Effector memory CD4-positive, alpha-beta T cell (primary cell): ENCODE measurements around the gene SLC6A18.

Source experiments
- DNase-seq, 3 donors: peaks; one replicate each; pipeline ENCODE4 v3.0.0-alpha.2; 2020
- H3K27ac ChIP-seq: 2 replicates; pipeline ENCODE4 v1.7.0; 2013; ENCODE audit warnings: mild to moderate bottlenecking, low read length, moderate library complexity; ENCODE audit not compliant: insufficient read depth, poor library complexity, severe bottlenecking
- H3K27me3 ChIP-seq: replicated peaks from 2 replicates; pipeline ENCODE4 v1.7.0; 2013; ENCODE audit warnings: mild to moderate bottlenecking, low read length; ENCODE audit not compliant: insufficient read depth, control insufficient read depth, poor library complexity, severe bottlenecking
- H3K36me3 ChIP-seq: 2 replicates; pipeline ENCODE4 v1.7.0; 2013; ENCODE audit warnings: mild to moderate bottlenecking, low read length, moderate library complexity; ENCODE audit not compliant: control insufficient read depth, insufficient read depth
- H3K4me1 ChIP-seq: 2 replicates; pipeline ENCODE4 v1.7.0; 2013; ENCODE audit warnings: low read length, mild to moderate bottlenecking; ENCODE audit not compliant: control insufficient read depth, insufficient read depth, poor library complexity, severe bottlenecking
- H3K4me3 ChIP-seq: 2 replicates; pipeline ENCODE4 v1.7.0; 2013; ENCODE audit warnings: low read length, low read depth, mild to moderate bottlenecking; ENCODE audit not compliant: insufficient read depth, poor library complexity, severe bottlenecking
- H3K9me3 ChIP-seq: 2 replicates; pipeline ENCODE4 v1.7.0; 2013; ENCODE audit warnings: mild to moderate bottlenecking, low read length, moderate library complexity; ENCODE audit not compliant: control insufficient read depth

The SLC6A18 gene

DNA sequence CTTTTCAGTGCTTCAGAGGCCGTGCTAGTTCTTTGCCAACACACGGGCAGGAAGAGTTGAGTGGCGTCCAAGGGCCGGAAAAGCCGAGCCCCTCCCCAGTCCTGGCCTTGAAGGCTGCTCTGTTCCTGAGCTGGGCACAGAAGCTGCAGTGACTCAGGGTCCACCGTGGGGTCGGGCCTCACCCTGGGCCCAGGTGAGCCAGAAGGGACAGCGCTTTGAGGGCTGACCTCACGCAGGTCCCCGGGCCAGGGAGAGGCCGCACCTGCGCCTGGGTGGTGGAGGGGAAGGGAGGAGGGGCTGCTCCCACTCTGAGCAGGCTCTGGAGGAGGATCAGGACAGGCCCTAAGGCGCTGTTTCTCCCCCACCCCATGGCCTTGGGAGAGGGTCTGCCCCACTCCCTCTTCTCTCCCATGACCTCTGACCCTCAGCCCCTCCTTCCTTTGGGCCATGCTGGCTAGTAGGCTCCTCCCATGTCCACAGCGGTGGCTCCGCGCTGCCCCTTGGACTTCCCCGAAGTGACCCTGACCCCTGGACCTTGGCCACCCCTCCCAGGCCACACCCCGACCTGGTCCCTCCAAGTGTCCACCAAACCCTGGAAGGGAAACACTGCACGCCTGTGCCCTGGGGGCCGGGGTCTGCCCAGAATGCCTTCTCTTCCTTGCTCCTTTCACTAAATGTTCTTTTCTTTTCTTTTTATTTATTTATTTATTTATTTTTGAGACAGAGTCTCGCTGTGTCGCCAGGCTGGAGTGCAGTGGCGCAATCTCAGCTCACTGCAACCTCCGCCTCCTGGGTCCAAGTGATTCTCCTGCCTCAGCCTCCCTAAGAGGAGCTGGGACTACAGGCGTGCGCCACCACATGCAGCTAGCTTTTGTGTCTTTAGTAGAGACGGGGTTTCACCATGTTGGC lies 43.5 kb upstream of the SLC6A18 start:
- no peak overlapping the region for H3K27ac ChIP-seq
- H3K4me1 ChIP-seq, result no peaks in the 10 kb centered on the region
- no peaks in the 10 kb centered on the region for H3K9me3 ChIP-seq
- no peak overlapping the region for H3K4me3 ChIP-seq
- no peaks in the 10 kb centered on the region for H3K27me3 ChIP-seq
- H3K36me3 ChIP-seq, result no peaks in the 10 kb centered on the region
- DNase-seq, result no peak

DNA sequence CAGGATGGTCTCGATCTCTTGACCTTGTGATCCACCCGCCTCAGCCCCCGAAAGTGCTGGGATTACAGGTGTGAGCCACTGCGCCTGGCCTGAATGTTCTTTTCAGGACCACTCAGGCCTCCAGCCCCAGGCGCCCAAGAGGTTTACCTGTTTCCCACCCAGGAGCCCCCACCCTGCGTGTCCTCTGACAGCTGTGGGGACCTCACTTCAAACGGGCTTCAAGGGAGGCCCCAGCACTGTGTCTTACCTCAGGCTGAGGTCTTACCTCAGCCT lies 42.9 kb upstream of the SLC6A18 start:
- Histone ChIP-seq H3K4me1 (no peaks in the 10 kb centered on the region), H3K4me3 (no peak overlapping the region), H3K9me3 (no peaks in the 10 kb centered on the region), H3K27ac (no peak overlapping the region), H3K27me3 (no peaks in the 10 kb centered on the region), H3K36me3 (no peaks in the 10 kb centered on the region)
- DNase-seq, result no peak

DNA sequence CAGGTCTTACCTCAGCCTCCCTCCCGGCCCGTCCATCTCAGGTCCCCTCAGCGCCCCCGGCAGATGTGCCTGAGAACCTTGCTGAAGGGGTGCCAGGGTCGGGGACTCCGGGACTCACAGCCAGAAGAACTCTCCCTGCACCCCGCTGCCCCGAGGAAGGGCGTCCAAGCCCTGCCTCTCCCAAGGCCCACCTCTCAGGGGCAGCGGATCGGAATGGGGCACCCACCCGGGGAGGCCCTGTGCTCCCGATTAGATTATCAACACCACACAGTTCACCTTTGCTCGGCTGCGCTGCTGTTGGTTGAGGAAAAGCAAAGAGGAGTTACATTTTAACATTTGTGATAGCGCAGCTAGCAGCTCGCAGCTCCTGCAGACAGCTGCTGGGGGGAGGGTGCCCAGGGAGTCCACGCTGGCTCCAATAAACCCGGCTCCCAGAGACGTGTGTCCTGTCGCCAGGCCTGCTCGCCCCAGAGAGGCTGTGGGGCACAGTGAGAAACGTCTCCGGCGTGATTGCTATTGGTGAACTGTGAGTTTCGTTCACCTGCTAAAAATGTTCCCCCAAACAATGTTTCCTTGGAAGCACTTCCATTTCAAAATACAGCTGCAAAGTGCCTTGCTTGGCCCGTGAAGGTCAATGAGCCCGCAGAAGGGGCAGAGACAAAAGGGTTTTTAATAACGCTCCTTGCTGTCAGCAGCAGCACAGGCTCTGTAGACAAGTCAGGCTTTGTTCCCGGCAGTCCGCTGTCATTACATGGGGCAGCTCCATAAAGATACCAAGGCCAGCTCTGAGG lies 42.4 kb upstream of the SLC6A18 start:
- no peaks in the 10 kb centered on the region for H3K27me3 ChIP-seq
- H3K4me3 ChIP-seq, result no peak overlapping the region
- H3K4me1 ChIP-seq, result no peaks in the 10 kb centered on the region

DNA sequence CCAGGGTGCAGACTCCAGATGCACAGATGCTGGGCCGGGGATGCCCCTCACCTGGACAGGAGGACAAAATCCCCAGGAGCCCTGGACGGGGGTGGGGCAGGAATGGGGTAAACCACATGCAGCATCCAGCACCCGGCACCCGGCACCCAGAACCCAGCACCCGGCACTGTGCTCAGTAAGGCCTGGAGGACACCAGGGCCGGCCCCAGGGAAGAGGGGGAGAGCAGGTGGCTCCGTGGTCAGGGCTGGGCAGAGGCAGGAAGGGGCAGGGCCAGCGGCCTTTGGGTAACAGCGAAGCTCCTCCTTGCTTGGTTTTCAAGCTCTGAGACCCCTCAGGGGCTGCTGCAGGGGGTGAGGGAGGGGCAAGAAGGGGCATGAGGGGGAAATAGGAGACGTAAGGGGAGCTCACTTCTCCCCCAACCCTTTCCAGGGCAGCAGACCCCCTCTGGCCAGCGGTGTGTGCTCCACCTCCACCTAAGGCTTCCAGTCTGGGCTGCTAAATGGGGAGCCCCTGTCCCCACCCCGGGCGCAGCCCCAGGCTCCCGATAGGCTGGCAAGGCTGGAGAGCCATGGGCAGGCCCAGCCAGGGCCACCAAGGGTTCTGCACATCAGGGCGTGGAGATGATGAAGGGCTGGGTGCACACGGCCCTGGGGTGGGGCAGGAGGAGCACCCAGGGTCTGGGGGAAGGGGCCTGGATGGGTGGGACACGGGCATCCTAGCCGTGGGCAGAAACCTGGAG lies 41.6 kb upstream of the SLC6A18 start:
- Histone ChIP-seq H3K36me3 (no peaks in the 10 kb centered on the region), H3K4me1 (no peaks in the 10 kb centered on the region), H3K9me3 (no peaks in the 10 kb centered on the region), H3K27ac (no peak overlapping the region), H3K27me3 (no peaks in the 10 kb centered on the region), H3K4me3 (no peak overlapping the region)
- DNase-seq, result no peak

More for the DNA sequence above, 42.4 kb upstream of the SLC6A18 start:
- H3K9me3 ChIP-seq, result no peaks in the 10 kb centered on the region
- H3K27ac ChIP-seq, result no peak overlapping the region
- no peaks in the 10 kb centered on the region for H3K36me3 ChIP-seq
- no peak for DNase-seq

DNA sequence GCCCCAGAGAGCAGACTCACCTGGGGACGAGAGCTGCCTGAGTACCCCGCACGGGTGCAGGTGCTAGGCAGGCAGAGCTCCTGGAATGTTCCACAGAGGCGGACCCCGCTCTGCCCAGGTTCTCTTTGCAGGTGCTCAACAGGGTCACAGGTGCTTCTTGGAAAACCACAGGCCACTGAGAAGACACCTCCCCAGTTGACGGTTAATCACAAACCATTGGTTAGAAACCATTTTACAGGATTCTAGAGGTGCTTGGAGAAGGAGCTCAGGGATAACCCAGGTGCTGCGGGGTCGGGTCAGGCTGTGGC lies 41.1 kb upstream of the SLC6A18 start:
- Histone ChIP-seq H3K27ac (no peak overlapping the region), H3K4me1 (no peaks in the 10 kb centered on the region), H3K36me3 (no peaks in the 10 kb centered on the region), H3K4me3 (no peak overlapping the region), H3K9me3 (no peaks in the 10 kb centered on the region), H3K27me3 (no peaks in the 10 kb centered on the region)
- DNase-seq, result no peak

DNA sequence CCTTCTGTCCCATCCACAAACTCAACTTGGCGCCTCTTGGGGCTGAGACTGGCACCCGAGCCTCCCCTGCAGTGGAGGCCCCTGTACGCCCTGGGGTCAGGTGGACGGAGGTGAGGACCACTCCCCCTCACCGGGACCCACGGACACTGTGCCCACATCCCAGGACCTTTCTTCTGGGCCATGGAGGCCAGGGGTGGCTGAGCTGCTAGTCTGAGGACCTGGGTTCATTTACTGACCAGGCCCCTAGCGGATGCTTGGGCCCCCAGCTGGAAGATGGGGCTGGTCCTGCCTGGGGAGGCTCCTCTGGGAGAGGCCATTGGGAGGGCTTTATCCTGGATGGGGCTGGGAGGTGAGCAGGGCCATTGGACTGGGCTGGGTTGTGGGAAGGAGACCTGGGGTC lies 40.7 kb upstream of the SLC6A18 start:
- H3K9me3 ChIP-seq, result no peaks in the 10 kb centered on the region
- H3K36me3 ChIP-seq, result no peaks in the 10 kb centered on the region
- no peak for DNase-seq
- no peak overlapping the region for H3K4me3 ChIP-seq
- no peak overlapping the region for H3K27ac ChIP-seq
- no peaks in the 10 kb centered on the region for H3K27me3 ChIP-seq
- no peaks in the 10 kb centered on the region for H3K4me1 ChIP-seq

DNA sequence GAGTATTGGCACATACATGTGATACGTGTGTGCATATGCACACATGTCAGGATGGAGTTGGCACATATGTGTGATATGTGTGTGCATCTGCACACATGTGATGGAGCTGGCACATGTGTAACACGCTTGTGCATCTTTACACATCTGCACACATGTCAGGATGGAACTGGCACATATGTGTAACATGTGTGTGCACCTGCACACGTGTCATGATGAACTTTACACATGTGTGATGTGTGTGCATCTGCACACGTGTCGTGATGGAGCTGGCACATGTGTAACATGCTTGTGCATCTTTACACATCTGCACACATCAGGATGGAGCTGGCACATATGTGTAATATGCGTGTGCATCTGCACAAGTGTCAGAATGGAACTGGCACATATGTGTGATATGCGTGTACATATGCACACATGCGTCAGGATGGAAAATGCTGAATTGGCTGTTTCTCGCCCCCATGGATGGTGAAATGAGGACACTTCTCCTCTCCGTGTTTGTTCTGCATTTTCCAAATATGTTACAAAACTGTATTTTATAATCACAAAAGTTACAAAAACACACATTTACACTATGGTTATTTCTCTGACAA lies 40.0 kb upstream of the SLC6A18 start:
- Histone ChIP-seq H3K4me3 (no peak overlapping the region), H3K27ac (no peak overlapping the region), H3K27me3 (no peaks in the 10 kb centered on the region), H3K9me3 (no peaks in the 10 kb centered on the region), H3K4me1 (no peaks in the 10 kb centered on the region), H3K36me3 (no peaks in the 10 kb centered on the region)
- no peak for DNase-seq

DNA sequence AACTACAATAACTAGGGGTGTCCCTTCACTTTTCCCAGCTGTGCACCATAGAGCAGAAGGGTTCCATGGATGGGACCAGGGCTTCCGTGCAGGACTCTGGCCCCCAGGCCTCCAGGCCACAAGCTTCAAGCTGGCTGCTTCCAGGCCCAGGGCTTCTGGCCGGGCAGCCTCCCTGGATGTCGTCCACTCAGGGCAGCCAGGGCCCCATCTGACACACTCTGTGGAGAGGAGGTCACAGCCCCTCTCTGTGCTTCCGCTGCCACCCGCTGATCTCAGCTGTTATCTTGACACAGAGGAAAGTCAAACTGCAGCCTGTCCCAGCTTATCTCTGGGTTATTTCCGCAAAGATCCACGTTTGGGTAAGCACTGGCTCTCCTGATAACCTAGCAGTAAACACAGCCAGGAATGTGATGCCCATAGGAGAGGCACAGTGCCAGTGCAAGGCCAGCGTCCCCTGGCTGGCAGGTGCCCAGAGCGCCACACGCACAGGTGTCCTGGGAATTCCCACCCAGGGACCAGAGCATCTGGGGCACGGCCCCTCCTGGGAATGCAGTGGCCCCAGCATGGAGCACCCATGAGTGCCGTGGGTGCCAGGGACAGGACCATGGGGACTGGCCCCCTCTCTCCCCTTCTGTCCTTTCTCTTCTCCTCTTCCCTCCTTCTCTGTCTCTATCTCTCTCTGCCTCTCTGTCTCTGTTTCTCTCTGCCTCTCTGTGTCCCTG lies 39.4 kb upstream of the SLC6A18 start:
- no peak overlapping the region for H3K4me3 ChIP-seq
- no peaks in the 10 kb centered on the region for H3K27me3 ChIP-seq
- no peak overlapping the region for H3K27ac ChIP-seq
- no peaks in the 10 kb centered on the region for H3K36me3 ChIP-seq
- no peak for DNase-seq
- no peaks in the 10 kb centered on the region for H3K4me1 ChIP-seq
- H3K9me3 ChIP-seq, result no peaks in the 10 kb centered on the region

DNA sequence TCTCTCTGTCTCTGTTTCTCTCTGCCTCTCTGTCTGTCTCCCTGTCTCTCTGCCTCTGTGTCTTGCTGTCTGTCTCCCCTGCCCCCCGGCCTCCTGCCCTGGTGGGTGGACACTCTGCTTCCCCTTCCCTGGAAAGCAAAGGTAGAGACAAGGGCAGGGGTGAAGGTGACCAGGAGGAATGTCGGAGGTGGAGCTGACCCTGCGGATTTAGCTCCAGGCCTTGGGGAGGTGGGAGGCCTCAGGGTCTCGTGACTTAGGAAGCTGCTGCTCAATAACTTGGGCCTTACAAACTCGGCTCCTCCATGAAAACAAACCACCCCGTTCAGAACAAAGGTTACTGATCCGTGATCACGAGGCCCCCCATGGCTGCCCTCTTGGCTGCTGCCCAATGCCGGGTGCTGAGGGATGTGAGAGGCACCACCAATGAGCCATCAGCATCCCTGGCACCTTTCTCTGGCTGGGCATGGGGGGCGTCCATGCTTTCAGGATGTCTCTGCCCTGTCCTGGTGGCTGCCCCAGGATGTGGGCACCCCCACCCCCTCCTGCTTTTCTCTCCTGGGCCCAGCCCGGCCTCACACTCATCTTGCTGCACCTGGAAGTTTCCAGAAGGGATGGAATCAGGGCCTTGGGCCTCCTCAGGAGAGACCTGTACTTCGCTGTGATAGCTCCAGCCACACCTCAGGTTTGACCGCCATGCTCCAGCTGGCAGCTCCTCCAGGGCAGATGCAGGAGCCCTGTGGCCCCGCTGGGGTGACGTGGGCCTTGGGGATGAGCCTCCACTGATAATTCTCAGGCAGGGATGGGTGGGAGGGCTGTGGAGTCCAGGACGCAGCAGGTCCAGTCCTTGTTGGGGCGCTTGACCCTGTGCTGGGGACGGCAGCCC lies 38.6 kb upstream of the SLC6A18 start:
- no peak for DNase-seq
- H3K27me3 ChIP-seq, result no peaks in the 10 kb centered on the region
- no peak overlapping the region for H3K4me3 ChIP-seq
- H3K27ac ChIP-seq, result no peak overlapping the region
- no peaks in the 10 kb centered on the region for H3K4me1 ChIP-seq
- H3K9me3 ChIP-seq, result no peaks in the 10 kb centered on the region
- no peaks in the 10 kb centered on the region for H3K36me3 ChIP-seq
